Measurements from ENCODE around the gene PRDM16.

DNA sequence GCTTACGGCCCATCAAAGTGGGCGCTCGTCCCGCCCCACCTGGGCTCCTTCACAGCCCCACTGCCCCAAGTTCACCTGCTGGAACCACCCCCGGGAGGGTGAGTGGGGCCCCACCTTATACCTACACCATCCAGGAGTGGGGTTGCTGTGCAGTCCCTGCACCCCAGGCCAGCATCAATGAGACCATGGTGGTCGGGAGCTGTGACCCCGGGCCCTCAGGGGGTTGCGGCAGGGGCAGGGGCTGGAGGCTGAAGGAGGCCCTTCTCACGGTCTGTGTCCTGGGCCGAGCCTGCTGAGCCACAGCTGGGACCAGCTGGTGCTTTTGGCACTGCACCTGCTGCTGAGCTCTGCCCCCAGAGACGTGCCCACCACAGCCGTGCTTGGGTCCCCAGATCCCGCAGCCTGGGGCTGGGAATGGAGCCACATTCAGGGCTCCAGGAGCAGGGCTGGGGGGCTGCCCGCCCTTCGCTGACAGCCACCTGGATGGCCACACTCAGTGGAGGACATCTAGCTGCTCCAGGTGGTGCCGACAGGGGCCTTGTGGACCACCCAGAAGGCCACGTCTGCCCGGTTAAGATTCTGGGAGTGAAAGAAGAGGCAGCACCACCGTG, 30.3 kb upstream of the PRDM16 start:
- TF ChIP-seq, protein P1, sequence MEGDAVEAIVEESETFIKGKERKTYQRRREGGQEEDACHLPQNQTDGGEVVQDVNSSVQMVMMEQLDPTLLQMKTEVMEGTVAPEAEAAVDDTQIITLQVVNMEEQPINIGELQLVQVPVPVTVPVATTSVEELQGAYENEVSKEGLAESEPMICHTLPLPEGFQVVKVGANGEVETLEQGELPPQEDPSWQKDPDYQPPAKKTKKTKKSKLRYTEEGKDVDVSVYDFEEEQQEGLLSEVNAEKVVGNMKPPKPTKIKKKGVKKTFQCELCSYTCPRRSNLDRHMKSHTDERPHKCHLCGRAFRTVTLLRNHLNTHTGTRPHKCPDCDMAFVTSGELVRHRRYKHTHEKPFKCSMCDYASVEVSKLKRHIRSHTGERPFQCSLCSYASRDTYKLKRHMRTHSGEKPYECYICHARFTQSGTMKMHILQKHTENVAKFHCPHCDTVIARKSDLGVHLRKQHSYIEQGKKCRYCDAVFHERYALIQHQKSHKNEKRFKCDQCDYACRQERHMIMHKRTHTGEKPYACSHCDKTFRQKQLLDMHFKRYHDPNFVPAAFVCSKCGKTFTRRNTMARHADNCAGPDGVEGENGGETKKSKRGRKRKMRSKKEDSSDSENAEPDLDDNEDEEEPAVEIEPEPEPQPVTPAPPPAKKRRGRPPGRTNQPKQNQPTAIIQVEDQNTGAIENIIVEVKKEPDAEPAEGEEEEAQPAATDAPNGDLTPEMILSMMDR (IDR thresholded peaks at IDR 0.05; ENCODE audit: borderline replicate concordance, extremely low read depth, low read length, poor library complexity, severe bottlenecking), result no peak
- no peak for TF ChIP-seq EZH2 (IDR thresholded peaks at IDR 0.05; ENCODE audit: borderline replicate concordance, low read depth, low read length, severe bottlenecking)
